GM21447 (cell line): ENCODE measurements around the gene CRACR2B.

Experiments used
- ATAC-seq: cut with Tn5 transposase; IDR thresholded peaks from one replicate; pipeline ENCODE4 v1.9.1; 2021; ENCODE audit not compliant: unreplicated experiment

The CRACR2B gene

GRCh38 chr11:810040-810567 lies 17.6 kb upstream of the CRACR2B start:
- peak; percentile 2 for ATAC-seq

DNA sequence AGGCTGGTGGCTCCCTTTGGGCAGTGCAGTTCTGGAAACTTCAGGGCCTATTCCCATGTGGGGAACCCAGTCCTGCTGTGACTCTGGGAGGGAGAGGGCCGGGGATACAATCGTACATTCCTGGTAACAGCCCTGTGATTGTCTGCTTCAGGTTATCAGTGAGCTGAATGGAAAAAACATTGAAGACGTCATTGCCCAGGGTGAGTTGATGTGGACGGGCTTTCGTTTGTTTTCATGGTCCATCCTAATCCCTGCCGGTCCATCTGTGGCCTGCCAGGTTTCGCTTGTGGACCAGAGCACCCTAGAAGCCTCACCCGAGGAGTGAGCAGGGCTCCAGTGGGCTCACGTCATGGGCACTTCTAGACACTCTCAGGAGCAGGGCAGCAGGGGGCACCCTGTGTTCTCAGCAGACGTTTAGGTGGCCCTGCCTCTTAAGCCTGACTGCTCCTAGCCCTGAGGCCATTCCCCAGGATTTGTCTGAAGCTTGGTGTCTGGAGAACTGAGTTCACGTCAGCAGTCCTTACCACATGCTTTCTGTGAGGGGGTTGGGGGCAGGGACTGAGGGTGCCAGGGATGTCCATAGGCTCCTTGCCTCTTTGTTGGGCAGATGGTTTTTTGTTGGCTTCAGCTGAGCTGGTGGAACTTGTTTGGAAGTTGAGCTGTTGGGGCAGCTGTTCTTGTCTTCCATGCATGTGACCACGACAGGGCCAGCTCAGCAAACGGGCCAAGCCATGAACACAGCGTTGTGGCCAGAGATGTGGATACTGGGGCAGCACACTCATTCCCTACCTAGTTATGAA lies 16.1 kb upstream of the CRACR2B start:
- ATAC-seq, result no peak

- no peak for ATAC-seq
These were observed 15.3 kb upstream of the CRACR2B start for GRCh38 chr11:812390-812789.

DNA sequence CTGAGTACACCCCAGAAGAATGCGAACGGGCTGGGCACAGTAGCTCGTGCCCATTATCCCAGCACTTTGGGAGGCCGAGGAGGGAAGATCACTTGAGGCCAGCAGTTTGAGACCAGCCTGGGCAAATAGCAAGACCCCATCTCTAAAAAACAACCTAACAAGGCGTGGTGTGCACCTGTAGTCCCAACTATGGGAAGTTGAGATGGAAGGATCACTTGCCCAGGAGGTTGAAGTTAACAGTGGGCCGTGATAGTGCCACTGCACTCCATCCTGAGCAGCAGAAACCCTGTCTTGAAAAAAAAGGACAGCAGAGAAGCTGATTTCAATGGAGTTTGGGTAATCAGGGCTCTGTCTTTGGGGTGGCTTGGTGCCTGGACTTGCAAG lies 14.7 kb upstream of the CRACR2B start:
- no peak for ATAC-seq

- no peak for ATAC-seq
These were observed 14.1 kb upstream of the CRACR2B start for GRCh38 chr11:813456-814096.

DNA sequence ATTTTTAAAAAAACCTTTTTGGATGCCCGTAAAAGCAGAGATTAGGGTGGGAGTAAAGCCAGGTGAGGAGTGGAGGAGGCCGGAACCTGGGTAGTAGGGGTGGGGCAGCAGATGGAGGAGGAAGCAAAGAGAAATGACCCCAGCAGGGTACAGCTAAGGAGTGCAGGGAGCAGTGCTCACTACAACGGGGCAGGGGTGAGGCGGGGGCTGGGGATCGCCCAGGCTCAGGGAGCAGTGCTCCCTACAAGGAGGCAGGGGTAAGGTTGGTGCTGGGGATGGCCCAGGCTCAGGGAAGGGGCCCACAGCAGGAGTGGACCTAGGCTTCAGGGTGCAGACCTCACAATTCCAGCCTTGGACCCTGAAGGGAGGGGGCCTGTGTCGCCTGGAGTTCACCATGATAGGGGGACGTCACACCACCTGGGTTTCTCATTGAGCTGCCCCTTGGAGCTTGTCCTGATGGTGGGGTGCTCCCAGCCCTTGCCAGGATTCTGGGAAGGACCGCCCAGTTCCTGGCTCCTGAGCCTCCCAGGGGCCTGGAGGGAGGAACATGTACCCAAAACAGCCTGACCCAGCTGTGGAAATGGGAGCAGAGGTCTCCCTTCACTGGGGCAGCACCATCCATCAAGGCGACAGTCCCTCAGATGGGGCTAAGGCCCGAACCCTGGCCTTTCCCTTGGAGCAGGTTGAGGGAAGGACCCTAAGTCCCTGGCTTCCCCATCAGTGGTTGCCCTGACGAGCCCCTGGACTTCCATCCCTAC lies 11.9 kb upstream of the CRACR2B start:
- ATAC-seq, result no peak

DNA sequence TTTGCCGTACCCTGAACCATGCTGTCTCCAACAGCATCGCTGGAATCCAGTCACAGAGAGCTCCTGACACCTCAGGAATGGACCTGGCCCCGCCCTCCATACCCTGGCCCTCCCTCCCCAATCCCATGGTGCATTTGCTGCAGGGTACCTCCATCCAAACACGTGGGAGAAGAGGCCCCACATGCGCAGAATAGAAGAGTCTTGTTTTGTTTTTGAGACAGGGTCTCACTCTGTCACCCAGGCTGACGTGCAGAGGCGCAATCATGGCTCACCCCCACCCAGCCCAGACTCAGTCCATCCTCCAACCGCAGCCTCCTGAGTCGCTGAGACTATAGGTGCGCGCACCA lies 11.3 kb upstream of the CRACR2B start:
- ATAC-seq, result no peak

DNA sequence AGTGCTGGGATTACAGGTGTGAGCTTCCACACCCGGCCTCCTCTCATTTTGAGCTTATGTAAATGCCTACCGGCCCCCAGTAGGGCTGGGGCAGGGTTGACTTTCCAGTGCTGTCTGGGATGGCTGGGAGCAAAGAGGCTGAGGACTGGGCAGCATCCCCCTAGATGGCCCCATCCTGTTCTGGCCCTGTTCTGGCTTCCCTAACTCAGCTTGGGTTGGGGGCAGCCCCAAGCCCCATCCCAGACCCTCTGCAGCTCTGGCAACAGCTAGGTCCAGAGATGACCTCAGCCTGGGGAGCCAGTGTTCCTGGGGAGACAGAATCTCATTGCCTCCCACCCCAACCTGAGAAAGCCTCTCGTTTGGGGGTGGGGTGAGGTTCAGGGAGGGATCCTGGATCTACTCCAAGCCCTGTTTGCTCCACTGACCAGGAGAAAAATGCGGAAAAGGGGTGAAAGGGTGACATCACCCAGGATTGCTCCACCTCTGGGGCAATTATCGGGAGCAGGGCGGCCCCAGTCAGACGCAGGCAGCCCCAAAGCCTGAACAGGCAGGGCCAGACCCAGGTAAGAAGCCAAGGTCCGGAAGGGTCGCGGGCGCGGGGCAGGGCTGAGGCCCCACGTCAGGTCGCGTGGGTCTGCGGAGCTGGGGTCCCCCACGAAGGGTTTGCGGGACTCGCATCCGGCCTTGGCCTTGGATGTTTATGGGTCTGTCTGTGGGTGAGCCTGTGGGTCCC lies 9.2 kb upstream of the CRACR2B start, which contains the start of gene PNPLA2:
Gene PNPLA2 (plus strand): TSS at position 519 of the 733 bp plus-strand sequence. CDS start 805 bp downstream, outside the sequence.
- ATAC-seq, result no peak

DNA sequence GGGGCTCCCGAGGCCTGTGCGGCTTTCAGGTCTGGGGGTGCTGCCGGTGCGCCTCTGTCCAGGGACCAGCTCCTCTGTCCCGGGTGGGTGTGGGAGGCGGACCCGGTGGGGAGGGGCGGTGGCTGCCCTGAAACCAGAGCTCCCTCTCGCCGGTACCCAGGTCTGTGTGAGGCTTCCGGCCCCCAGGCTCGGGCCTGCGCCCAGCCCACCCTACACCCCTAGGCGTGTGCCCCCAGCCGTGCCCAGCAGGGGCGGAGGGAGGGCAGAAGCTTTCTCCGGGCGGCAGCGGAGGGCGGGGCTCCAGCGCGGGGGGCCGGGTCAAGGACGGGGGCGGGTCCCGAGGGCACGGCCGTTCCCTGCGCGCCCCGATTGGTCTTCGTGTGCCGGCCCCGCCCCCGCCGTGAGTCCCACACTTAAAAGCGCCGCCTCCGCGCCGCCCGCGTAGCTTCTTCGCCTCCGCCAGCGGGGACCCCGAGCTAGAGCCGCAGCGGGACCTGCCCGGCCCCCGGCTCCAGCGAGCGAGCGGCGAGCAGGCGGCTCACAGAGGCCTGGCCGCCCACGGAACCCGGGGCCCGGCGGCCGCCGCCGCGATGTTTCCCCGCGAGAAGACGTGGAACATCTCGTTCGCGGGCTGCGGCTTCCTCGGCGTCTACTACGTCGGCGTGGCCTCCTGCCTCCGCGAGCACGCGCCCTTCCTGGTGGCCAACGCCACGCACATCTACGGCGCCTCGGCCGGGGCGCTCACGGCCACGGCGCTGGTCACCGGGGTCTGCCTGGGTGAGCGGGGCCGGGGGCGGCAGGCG lies 8.4 kb upstream of the CRACR2B start:
- peak; percentile 74 for ATAC-seq

DNA sequence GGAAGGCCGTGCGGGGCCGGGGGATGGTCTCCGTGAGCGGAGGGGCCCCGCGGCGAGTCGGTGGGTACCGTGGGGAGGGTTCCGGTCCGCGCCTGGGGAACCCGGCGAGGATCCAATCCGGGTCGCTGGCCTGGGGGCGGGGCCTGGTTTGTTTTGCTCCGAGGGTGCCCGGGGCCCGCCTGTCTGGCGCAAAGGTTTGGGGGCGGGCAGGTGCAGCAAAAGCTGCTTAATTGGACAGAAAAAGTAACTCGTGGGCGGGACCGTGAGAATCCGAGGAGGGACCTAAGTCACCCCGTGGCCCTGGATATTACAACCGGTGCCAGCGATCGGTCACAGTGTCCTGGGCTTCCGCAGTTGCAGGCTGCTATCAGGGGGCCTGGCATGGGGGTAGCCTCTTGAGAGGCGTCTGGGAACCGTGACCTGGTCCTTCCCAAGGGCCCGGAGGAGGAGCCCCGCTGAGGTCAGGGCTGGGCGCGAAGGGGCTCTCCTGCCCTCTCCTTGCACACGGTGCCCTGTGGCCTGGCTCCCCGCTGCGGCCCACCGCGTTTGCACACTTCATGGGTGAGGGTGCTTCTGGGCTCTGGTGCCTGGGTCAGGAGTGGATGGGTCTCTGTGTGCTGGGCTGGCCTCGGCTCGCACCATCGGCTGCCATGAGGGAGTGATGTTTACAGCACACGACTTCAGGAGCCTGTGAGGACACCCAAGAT lies 7.6 kb upstream of the CRACR2B start:
- peak; percentile 71 for ATAC-seq

DNA sequence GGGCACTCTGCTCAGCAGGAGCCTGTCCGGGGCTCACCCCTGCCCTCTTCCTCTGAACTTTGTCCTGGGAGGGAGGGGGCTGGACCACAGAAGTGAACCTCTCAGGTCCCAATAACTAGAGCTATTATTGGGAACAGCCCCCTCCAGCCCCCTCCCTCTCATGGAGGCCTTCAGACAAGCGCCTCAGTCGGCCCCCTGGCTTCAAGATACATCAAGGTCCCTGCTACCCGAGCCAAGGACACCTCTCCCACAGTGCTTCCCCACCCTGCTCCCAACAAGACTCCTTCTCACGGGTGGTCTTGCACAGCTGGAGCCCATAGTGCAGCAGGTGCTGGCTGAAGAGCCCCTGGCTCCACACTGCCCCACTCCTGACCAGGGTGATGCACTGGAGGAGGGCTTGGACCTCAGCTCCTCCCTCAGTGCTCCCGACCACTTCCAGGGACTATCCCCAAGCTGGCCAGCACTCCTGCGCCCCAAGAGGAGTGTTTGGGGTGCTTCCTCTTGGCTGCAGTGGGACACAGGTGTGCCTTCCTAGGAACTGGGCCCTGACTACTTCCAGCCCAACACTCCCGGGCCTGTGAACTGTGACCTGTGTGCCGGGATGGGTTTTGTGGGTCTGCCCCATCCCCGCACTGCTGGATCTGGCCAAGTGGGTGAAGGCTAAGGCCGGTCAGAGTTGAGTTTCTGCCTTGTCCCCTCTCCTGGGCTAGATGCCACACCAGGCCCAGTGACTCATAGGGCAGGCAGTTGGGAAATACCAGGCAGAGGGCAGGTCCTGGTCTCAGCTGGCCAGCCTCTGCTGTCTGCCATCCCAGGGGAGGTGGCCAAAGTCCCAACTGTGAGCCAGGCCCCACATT lies 6.8 kb upstream of the CRACR2B start:
- no peak for ATAC-seq

DNA sequence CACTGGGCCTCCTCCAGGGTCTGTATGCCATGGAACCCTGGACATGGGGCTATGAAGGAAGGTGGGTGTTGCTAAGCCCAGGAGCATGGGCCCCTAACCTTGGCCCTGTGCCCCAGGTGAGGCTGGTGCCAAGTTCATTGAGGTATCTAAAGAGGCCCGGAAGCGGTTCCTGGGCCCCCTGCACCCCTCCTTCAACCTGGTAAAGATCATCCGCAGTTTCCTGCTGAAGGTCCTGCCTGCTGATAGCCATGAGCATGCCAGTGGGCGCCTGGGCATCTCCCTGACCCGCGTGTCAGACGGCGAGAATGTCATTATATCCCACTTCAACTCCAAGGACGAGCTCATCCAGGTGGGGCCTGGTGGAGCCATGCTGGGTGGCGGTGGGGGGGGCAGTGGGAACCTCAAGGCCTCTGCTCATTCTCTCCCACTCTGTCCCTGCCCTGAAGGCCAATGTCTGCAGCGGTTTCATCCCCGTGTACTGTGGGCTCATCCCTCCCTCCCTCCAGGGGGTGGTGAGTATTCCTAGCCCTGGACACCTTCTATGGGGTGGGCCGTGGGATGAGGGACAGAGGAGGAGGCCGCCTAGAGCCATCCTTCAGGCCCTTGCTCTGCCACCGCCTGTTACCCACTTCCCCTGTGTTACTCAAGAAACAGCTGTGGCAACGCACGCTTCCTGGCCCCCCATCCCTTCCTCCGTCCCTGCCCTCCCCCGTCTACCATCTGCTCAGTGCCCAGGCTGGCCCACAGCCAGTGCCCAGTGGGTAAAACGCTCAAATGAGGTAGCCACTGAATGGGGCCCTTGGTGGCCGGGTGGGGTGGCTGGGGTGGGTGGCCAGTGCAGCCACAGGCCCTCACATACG lies 6.0 kb upstream of the CRACR2B start:
- no peak for ATAC-seq

DNA sequence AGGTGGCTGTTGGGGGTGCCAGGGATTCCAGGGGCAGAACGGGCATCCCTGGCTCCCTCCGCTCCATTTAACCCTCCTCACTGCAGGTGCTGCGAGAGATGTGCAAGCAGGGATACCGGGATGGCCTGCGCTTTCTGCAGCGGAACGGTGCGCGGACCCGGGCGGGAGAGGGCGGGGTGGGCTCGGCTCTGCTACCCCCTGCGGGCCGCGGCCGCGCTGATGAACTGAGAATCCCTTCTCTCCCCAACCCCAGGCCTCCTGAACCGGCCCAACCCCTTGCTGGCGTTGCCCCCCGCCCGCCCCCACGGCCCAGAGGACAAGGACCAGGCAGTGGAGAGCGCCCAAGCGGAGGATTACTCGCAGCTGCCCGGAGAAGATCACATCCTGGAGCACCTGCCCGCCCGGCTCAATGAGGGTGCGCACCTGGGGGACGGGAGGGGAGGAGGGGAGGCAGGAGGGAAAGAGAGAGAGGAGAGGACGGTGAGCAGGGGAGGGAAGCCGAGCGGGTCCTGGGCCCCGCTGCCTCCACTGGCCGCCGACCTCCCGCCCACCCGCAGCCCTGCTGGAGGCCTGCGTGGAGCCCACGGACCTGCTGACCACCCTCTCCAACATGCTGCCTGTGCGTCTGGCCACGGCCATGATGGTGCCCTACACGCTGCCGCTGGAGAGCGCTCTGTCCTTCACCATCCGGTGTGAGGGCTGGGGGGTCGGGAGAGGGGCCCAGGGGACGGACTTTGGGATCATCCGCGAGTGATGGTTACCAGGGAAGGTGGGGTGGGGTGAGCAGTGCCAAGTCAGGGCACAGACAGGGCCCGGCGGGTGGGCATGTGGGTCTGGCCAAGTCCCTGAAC lies 4.1 kb upstream of the CRACR2B start:
- ATAC-seq, result no peak

GRCh38 chr11:824292-824880 lies 3.3 kb upstream of the CRACR2B start:
- ATAC-seq, result no peak

DNA sequence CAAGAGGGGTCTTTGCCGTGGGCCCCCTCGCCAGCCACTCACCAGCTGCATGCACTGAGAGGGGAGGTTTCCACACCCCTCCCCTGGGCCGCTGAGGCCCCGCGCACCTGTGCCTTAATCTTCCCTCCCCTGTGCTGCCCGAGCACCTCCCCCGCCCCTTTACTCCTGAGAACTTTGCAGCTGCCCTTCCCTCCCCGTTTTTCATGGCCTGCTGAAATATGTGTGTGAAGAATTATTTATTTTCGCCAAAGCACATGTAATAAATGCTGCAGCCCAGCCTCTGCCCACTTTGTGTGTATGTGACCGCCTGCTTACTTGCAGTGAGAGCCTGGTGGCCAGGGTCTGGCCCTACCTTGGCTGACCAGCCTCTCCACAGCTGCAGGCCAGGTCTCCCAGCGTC lies 2.8 kb upstream of the CRACR2B start:
- ATAC-seq, result no peak
